Heart left ventricle (tissue), 13 donors: Measurements from ENCODE around the gene CDC42EP1.

ENCODE experiments used
- POLR2A ChIP-seq, 2 donors: fragments of 450-650 bp; IDR thresholded peaks; one replicate each; pipeline ENCODE4 v1.6.1; 2017; ENCODE audit warnings: antibody characterized with exemption in 2 of 2, mild to moderate bottlenecking in 2 of 2, moderate library complexity in 2 of 2
- TF ChIP-seq, protein P1 (sequence below), 12 donors: fragments of 200-600 bp; sonication (generic) in 4 of 12; IDR thresholded peaks; one replicate each; pipeline versions ENCODE4 v1.5.0 to v1.8.0; 2018 to 2022; ENCODE audit warnings: antibody characterized with exemption in 12 of 12, mild to moderate bottlenecking in 5 of 12
- donor health status: ischemic (EF 13 %, LVEDD 7.1; RV severe dilation, severe dysfunction).
- donor health status: DM: no; HTN: yes; CAD: no.
- donor health status: DM: no; HTN: no; CAD: no.
- donor health status: ischemic (EF 25% LVEDD 6.9; RV normal size, moderate dysfunction).
- donor health status: ischemic (EF 25% LVEDD 5.7; RV mildly dilated, moderate dysfunction).
- donor health status: ischemic (EF 35%, LVEDD 5.7; RV mildly dilated, moderate dysfunction).
- donor health status: nonischemic (EF 11% LVEDD 7.7; RV severe dilation, severe dysfunction).
- donor health status: DM: yes; HTN: yes; CAD: no.
- donor health status: PGD.
- donor health status: ischemic (EF 29% LVEDD 5.4; RV normal size, mild dysfunction).
- donor health status: nonischemic (EF 23%, LVEDD 6.1; RV moderate dilation, normal function).

DNA sequence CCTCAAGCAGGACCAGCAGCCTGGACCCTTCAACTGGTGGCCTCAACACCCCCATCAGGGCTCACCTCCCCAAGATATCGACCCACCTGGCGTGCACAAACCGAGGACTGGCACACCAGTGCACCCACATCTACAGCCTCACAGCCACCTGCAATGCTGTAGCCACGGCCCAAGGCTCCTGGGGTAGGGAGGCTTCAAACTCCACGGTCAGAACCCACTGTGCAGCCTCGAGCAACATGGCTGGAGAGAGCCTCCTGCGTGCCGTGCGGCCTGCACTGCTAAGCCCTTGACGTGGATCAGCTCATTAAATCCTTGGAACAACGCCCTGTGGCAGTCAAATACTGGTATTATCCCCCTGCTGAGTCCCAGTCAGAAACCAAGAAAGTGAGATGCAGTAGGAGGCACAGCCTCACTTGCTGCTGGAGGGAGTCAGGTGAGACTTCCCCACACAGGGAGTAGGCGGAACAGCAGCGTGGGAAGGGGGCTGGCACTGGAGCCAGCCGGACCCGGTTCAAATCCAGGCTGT lies 45.7 kb upstream of the CDC42EP1 start:
- TF ChIP-seq, protein P1, sequence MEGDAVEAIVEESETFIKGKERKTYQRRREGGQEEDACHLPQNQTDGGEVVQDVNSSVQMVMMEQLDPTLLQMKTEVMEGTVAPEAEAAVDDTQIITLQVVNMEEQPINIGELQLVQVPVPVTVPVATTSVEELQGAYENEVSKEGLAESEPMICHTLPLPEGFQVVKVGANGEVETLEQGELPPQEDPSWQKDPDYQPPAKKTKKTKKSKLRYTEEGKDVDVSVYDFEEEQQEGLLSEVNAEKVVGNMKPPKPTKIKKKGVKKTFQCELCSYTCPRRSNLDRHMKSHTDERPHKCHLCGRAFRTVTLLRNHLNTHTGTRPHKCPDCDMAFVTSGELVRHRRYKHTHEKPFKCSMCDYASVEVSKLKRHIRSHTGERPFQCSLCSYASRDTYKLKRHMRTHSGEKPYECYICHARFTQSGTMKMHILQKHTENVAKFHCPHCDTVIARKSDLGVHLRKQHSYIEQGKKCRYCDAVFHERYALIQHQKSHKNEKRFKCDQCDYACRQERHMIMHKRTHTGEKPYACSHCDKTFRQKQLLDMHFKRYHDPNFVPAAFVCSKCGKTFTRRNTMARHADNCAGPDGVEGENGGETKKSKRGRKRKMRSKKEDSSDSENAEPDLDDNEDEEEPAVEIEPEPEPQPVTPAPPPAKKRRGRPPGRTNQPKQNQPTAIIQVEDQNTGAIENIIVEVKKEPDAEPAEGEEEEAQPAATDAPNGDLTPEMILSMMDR (IDR thresholded peaks at IDR 0.05) = no peak
- TF ChIP-seq POLR2A (IDR thresholded peaks at IDR 0.05) = no peak
